OCI-LY1 (cell line): Measurements from ENCODE around the gene CAB39.

Experiments used
- H2AFZ ChIP-seq: fragments of 200-600 bp; sonication (generic), shearing (Covaris generic); 2 replicates; pipeline ENCODE4 v1.6.0; 2014; ENCODE audit warnings: antibody characterized with exemption, mild to moderate bottlenecking, low read length
- H3F3A ChIP-seq: fragments of 200-600 bp; sonication (generic), shearing (Covaris generic); 2 replicates; pipeline ENCODE4 v1.6.0; 2014; ENCODE audit warnings: mild to moderate bottlenecking, antibody characterized with exemption, low read length, moderate library complexity; ENCODE audit not compliant: insufficient read depth
- H3K27ac ChIP-seq: fragments of 200-600 bp; sonication (generic); 2 replicates; pipeline ENCODE4 v1.5.1; 2014; ENCODE audit warnings: low read length, mixed run types, mild to moderate bottlenecking, low read depth; ENCODE audit not compliant: poor library complexity, severe bottlenecking
- H3K27me3 ChIP-seq: fragments of 200-600 bp; sonication (generic); 2 replicates; pipeline ENCODE4 v1.6.0; 2014; ENCODE audit warnings: antibody characterized with exemption, mild to moderate bottlenecking, low read length, moderate library complexity; ENCODE audit not compliant: insufficient read depth
- H3K36me3 ChIP-seq: fragments of 200-600 bp; sonication (generic); 2 replicates; pipeline ENCODE4 v1.6.1; 2014; ENCODE audit warnings: mild to moderate bottlenecking, antibody characterized with exemption, low read length, moderate library complexity, mixed read lengths; ENCODE audit not compliant: insufficient read depth
- H3K4me1 ChIP-seq: fragments of 200-600 bp; sonication (generic); 2 replicates; pipeline ENCODE4 v1.5.1; 2014; ENCODE audit warnings: mild to moderate bottlenecking, low read length, moderate library complexity; ENCODE audit not compliant: insufficient read depth, severe bottlenecking
- H3K4me2 ChIP-seq: fragments of 200-600 bp; sonication (generic), shearing (Covaris generic); 2 replicates; pipeline ENCODE4 v1.6.1; 2014; ENCODE audit warnings: low read length
- H3K4me3 ChIP-seq: fragments of 200-600 bp; sonication (generic); 2 replicates; pipeline ENCODE4 v1.5.1; 2014; ENCODE audit warnings: low read length, low read depth, mild to moderate bottlenecking, mixed read lengths; ENCODE audit not compliant: poor library complexity, severe bottlenecking
- H3K79me2 ChIP-seq: fragments of 200-600 bp; shearing (Covaris generic); 2 replicates; pipeline ENCODE4 v1.6.1; 2016; ENCODE audit warnings: mixed run types, low read length, mixed read lengths; ENCODE audit not compliant: insufficient read depth
- H3K9ac ChIP-seq: fragments of 200-600 bp; sonication (generic), shearing (Covaris generic); 2 replicates; pipeline ENCODE4 v1.6.1; 2014; ENCODE audit warnings: mild to moderate bottlenecking, low read length, mixed read lengths
- H3K9me2 ChIP-seq: fragments of 200-600 bp; sonication (generic), shearing (Covaris generic); 2 replicates; pipeline ENCODE4 v1.6.1; 2014; ENCODE audit warnings: low read depth, mild to moderate bottlenecking, low read length, mixed read lengths
- H3K9me3 ChIP-seq: fragments of 200-600 bp; shearing (Covaris generic); 2 replicates; pipeline ENCODE4 v1.6.1; 2014; ENCODE audit warnings: low read length, mixed read lengths
- H4K20me1 ChIP-seq: fragments of 200-600 bp; sonication (generic), shearing (Covaris generic); 2 replicates; pipeline ENCODE4 v1.6.0; 2016; ENCODE audit warnings: mild to moderate bottlenecking, low read length; ENCODE audit not compliant: insufficient read depth
- CTCF ChIP-seq: fragments of 200-600 bp; sonication (generic), shearing (Covaris generic); IDR thresholded peaks from 2 replicates; pipeline ENCODE4 v1.5.1; 2017; ENCODE audit warnings: mild to moderate bottlenecking, antibody characterized with exemption, low read length, moderate library complexity, mixed read lengths
- EZH2 ChIP-seq: fragments of 200-600 bp; sonication (generic), shearing (Covaris generic); IDR thresholded peaks from 2 replicates; pipeline ENCODE4 v1.8.0; 2017; ENCODE audit warnings: borderline replicate concordance, mixed run types, mild to moderate bottlenecking, antibody characterized with exemption, low read length, moderate library complexity, mixed read lengths

Gene CAB39

DNA sequence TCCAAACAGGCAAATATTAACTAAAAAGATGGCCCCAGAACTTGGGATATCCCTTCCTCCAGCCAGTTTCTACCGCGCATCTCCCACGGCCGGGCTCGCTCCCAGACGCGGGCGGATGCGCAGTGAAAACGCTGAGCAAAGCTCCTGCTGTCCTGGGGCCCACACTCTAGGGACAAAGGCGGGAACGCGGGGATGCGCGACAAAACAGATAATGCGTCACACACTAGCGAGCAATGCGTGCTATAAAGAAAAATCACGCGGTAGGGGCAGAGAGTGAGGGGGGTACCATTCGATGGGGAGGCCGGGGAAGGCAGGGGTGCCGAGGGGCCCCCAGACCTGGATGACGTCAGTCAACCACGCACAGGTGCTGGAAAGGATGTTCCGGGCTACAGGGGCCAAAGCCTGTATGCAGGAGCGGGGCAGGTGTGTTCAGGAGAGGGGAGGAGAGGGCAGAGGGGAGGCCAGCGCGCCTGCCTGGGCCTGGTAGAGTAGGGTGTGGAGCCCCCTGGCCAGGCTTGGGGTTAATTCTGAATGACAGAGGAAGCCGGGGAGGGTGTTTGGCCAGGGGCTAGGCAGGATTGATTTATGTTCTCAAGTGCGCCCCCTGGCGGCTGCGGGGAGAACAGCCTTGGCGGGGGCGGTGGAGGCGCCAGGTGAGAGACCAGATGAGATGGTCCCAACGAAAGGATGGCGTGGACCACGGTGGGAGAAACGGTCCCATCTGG lies 137.2 kb downstream of the CAB39 start:
- Histone ChIP-seq H3K4me1 (peaks cover 3% of the 10 kb centered on the region), H3K79me2 (no peaks in the 10 kb centered on the region), H3K36me3 (no peaks in the 10 kb centered on the region), H3K27me3 (peaks cover 3% of the 10 kb centered on the region; the same call in 1 of the 2 replicates), H3K9me2 (no peaks in the 10 kb centered on the region), H3K9me3 (no peaks in the 10 kb centered on the region), H3F3A (no peaks in the 10 kb centered on the region), H4K20me1 (no peaks in the 10 kb centered on the region), H3K27ac (no peak overlapping the region), H3K4me3 (no peak overlapping the region), H3K4me2 (no peak overlapping the region), H3K9ac (no peak overlapping the region), H2AFZ (no peak overlapping the region)
- peak; percentile 91 for TF ChIP-seq CTCF
- no peak for TF ChIP-seq EZH2

DNA sequence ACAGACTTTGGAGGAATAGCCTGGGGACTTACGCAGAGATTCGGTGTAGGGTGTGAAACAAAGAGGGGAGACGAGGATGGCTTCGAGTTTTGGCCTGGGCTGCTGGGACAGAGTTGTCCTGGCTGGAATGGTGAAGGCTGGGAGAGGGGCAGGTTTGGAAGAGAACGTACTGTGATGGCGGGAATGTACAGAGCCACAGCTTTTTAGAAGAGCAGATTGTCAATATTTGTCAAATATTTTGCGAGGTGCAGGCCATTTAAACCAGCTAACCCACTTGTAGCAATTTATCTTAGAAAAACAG lies 137.7 kb downstream of the CAB39 start:
- Histone ChIP-seq H3K9ac (no peak overlapping the region), H3K4me3 (no peak overlapping the region), H3K9me3 (no peaks in the 10 kb centered on the region), H3K4me2 (no peak overlapping the region), H4K20me1 (no peaks in the 10 kb centered on the region), H2AFZ (no peak overlapping the region), H3K27me3 (peaks cover 3% of the 10 kb centered on the region; the same call in 1 of the 2 replicates), H3K9me2 (no peaks in the 10 kb centered on the region), H3K36me3 (no peaks in the 10 kb centered on the region), H3F3A (no peaks in the 10 kb centered on the region), H3K27ac (no peak overlapping the region), H3K79me2 (no peaks in the 10 kb centered on the region), H3K4me1 (peaks cover 3% of the 10 kb centered on the region)
- TF ChIP-seq EZH2 (no peak), CTCF (no peak; the same call in 1 of the 2 replicates)

DNA sequence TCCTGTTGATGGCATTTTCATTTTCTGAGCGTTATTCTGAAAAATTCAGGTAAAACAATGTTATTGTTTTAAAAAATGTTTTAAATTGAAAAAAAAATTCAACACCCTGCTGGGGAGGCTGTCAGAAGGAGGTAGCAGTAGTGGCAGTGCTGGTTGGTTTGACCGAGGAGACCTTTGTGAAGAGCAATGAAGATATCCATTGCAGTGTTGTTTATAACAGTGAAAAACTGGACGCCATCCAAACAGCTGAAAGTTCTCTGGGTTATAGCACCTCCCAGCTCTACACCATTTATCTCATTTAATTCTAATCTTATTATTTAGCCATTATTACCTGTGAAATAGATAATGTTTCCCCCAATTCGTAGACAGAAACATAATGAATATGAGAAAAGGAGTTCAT lies 139.5 kb downstream of the CAB39 start:
- Histone ChIP-seq H3K4me1 (peaks cover 3% of the 10 kb centered on the region), H3K9me2 (no peaks in the 10 kb centered on the region), H3K4me2 (no peak overlapping the region), H3K4me3 (no peak overlapping the region), H3K27me3 (peaks cover 9% of the 10 kb centered on the region; the same call in 1 of the 2 replicates), H3K36me3 (no peaks in the 10 kb centered on the region), H3K79me2 (no peaks in the 10 kb centered on the region), H3K9ac (no peak overlapping the region), H3K9me3 (no peaks in the 10 kb centered on the region), H3K27ac (no peak overlapping the region), H4K20me1 (no peaks in the 10 kb centered on the region), H2AFZ (no peak overlapping the region), H3F3A (no peaks in the 10 kb centered on the region)
- TF ChIP-seq EZH2 (no peak), CTCF (no peak)
